HEK293 (cell line): Measurements from ENCODE around the gene ATP5F1D.

Experiments used
- BCL11A ChIP-seq: fragments of 450-650 bp; formaldehyde crosslinking; IDR thresholded peaks from 2 replicates; pipeline ENCODE4 v1.5.1; 2016; ENCODE audit warnings: low read depth, missing biosample characterization, missing genetic modification characterization
- BCL11B ChIP-seq: fragments of 450-650 bp; formaldehyde crosslinking; IDR thresholded peaks from 2 replicates; pipeline ENCODE4 v1.5.1; 2016; ENCODE audit warnings: low read depth, missing biosample characterization, missing genetic modification characterization
- GLI4 ChIP-seq: fragments of 450-650 bp; formaldehyde crosslinking; IDR thresholded peaks from 2 replicates; pipeline ENCODE4 v1.5.1; 2016; ENCODE audit warnings: missing biosample characterization, missing genetic modification characterization
- GLIS2 ChIP-seq: fragments of 450-650 bp; formaldehyde crosslinking; IDR thresholded peaks from 2 replicates; pipeline ENCODE4 v1.5.1; 2016; ENCODE audit warnings: missing biosample characterization, missing genetic modification characterization
- KLF10 ChIP-seq: fragments of 450-650 bp; IDR thresholded peaks from 2 replicates; pipeline ENCODE4 v1.5.1; 2018; ENCODE audit warnings: missing biosample characterization, mild to moderate bottlenecking, missing genetic modification characterization
- KLF16 ChIP-seq: fragments of 450-650 bp; formaldehyde crosslinking; IDR thresholded peaks from 2 replicates; pipeline ENCODE4 v1.5.1; 2017; ENCODE audit warnings: missing biosample characterization, missing genetic modification characterization
- MZF1 ChIP-seq: fragments of 450-650 bp; formaldehyde crosslinking; IDR thresholded peaks from 2 replicates; pipeline ENCODE4 v1.5.1; 2017; ENCODE audit warnings: missing biosample characterization, missing genetic modification characterization, borderline replicate concordance
- OVOL3 ChIP-seq: fragments of 450-650 bp; formaldehyde crosslinking; IDR thresholded peaks from 2 replicates; pipeline ENCODE4 v1.5.1; 2016; ENCODE audit warnings: missing biosample characterization, missing genetic modification characterization
- REPIN1 ChIP-seq: fragments of 450-650 bp; formaldehyde crosslinking; IDR thresholded peaks from 2 replicates; pipeline ENCODE4 v1.5.1; 2017; ENCODE audit warnings: missing biosample characterization, missing genetic modification characterization, low read depth
- SALL2 ChIP-seq: fragments of 450-650 bp; formaldehyde crosslinking; IDR thresholded peaks from 2 replicates; pipeline ENCODE4 v1.5.0; 2017; ENCODE audit warnings: missing biosample characterization, mild to moderate bottlenecking, missing genetic modification characterization, borderline replicate concordance
- SETDB1 ChIP-seq: IDR thresholded peaks from one replicate; pipeline ENCODE4 v1.6.1; 2017; ENCODE audit warnings: mild to moderate bottlenecking, low read length, moderate library complexity, mixed read lengths; ENCODE audit not compliant: insufficient read length
- YY1 ChIP-seq: fragments of 450-650 bp; formaldehyde crosslinking; IDR thresholded peaks from 2 replicates; pipeline ENCODE4 v1.5.1; 2018; ENCODE audit warnings: missing biosample characterization, missing genetic modification characterization
- YY2 ChIP-seq: fragments of 450-650 bp; formaldehyde crosslinking; IDR thresholded peaks from 2 replicates; pipeline ENCODE4 v1.5.1; 2016; ENCODE audit warnings: missing biosample characterization, missing genetic modification characterization
- ZBTB1 ChIP-seq: fragments of 450-650 bp; formaldehyde crosslinking; IDR thresholded peaks from 2 replicates; pipeline ENCODE4 v1.5.1; 2016; ENCODE audit warnings: missing biosample characterization, missing genetic modification characterization
- ZNF121 ChIP-seq: fragments of 450-650 bp; formaldehyde crosslinking; IDR thresholded peaks from 2 replicates; pipeline ENCODE4 v1.5.1; 2016; ENCODE audit warnings: missing biosample characterization, missing genetic modification characterization
- ZNF223 ChIP-seq: fragments of 450-650 bp; formaldehyde crosslinking; IDR thresholded peaks from 2 replicates; pipeline ENCODE4 v1.5.1; 2016; ENCODE audit warnings: missing biosample characterization, missing genetic modification characterization
- ZNF24 ChIP-seq: fragments of 450-650 bp; formaldehyde crosslinking; IDR thresholded peaks from 2 replicates; pipeline ENCODE4 v1.5.1; 2016; ENCODE audit warnings: missing biosample characterization, missing genetic modification characterization
- ZNF335 ChIP-seq: fragments of 450-650 bp; formaldehyde crosslinking; conservative IDR thresholded peaks from 2 replicates; pipeline ENCODE4 v1.5.1; 2016; ENCODE audit warnings: missing biosample characterization, missing genetic modification characterization
- ZNF394 ChIP-seq: fragments of 450-650 bp; formaldehyde crosslinking; IDR thresholded peaks from 2 replicates; pipeline ENCODE4 v1.5.1; 2016; ENCODE audit warnings: missing biosample characterization, missing genetic modification characterization, mild to moderate bottlenecking, moderate library complexity, borderline replicate concordance
- ZNF404 ChIP-seq: fragments of 450-650 bp; formaldehyde crosslinking; IDR thresholded peaks from 2 replicates; pipeline ENCODE4 v1.5.1; 2017; ENCODE audit warnings: missing biosample characterization, missing genetic modification characterization
- ZNF423 ChIP-seq: fragments of 450-650 bp; formaldehyde crosslinking; IDR thresholded peaks from 2 replicates; pipeline ENCODE4 v1.5.1; 2016; ENCODE audit warnings: missing biosample characterization, missing genetic modification characterization
- ZNF521 ChIP-seq: fragments of 450-650 bp; formaldehyde crosslinking; IDR thresholded peaks from 2 replicates; pipeline ENCODE4 v1.5.1; 2017; ENCODE audit warnings: missing biosample characterization, mild to moderate bottlenecking, missing genetic modification characterization
- ZNF600 ChIP-seq: fragments of 450-650 bp; formaldehyde crosslinking; IDR thresholded peaks from 2 replicates; pipeline ENCODE4 v1.5.1; 2016; ENCODE audit warnings: missing biosample characterization, missing genetic modification characterization
- ZNF76 ChIP-seq: fragments of 450-650 bp; formaldehyde crosslinking; IDR thresholded peaks from 2 replicates; pipeline ENCODE4; 2016; ENCODE audit warnings: low read depth, missing biosample characterization, missing genetic modification characterization, borderline replicate concordance
- ZNF768 ChIP-seq: fragments of 450-650 bp; formaldehyde crosslinking; IDR thresholded peaks from 2 replicates; pipeline ENCODE4 v1.5.1; 2018; ENCODE audit warnings: missing biosample characterization, mild to moderate bottlenecking, missing genetic modification characterization
- ZSCAN30 ChIP-seq: fragments of 450-650 bp; IDR thresholded peaks from 2 replicates; pipeline ENCODE4 v1.5.1; 2018; ENCODE audit warnings: missing biosample characterization, mild to moderate bottlenecking, missing genetic modification characterization, moderate library complexity
- TF ChIP-seq, protein P1 (sequence below): fragments of 450-650 bp; formaldehyde crosslinking; IDR thresholded peaks from 2 replicates; pipeline ENCODE4 v1.5.1; 2016; ENCODE audit warnings: missing biosample characterization, missing genetic modification characterization
- TF ChIP-seq, protein P2 (sequence below): fragments of 450-650 bp; formaldehyde crosslinking; IDR thresholded peaks from 2 replicates; pipeline ENCODE4 v1.5.1; 2017; ENCODE audit warnings: missing biosample characterization, missing genetic modification characterization
- TF ChIP-seq, protein P3 (sequence below): fragments of 450-650 bp; formaldehyde crosslinking; IDR thresholded peaks from 2 replicates; pipeline ENCODE4 v1.5.1; 2016; ENCODE audit warnings: missing biosample characterization, missing genetic modification characterization, low read depth
- TF ChIP-seq, protein P4 (sequence below): fragments of 450-650 bp; formaldehyde crosslinking; IDR thresholded peaks from 2 replicates; pipeline ENCODE4 v1.5.1; 2016; ENCODE audit warnings: missing biosample characterization, missing genetic modification characterization, low read depth
- TF ChIP-seq, protein P5 (sequence below): fragments of 450-650 bp; formaldehyde crosslinking; IDR thresholded peaks from 2 replicates; pipeline ENCODE4 v1.5.1; 2016; ENCODE audit warnings: missing biosample characterization, missing genetic modification characterization
- TF ChIP-seq, protein P6 (sequence below): fragments of 450-650 bp; formaldehyde crosslinking; IDR thresholded peaks from 2 replicates; pipeline ENCODE4 v1.5.1; 2016; ENCODE audit warnings: missing biosample characterization, missing genetic modification characterization

Gene ATP5F1D

DNA sequence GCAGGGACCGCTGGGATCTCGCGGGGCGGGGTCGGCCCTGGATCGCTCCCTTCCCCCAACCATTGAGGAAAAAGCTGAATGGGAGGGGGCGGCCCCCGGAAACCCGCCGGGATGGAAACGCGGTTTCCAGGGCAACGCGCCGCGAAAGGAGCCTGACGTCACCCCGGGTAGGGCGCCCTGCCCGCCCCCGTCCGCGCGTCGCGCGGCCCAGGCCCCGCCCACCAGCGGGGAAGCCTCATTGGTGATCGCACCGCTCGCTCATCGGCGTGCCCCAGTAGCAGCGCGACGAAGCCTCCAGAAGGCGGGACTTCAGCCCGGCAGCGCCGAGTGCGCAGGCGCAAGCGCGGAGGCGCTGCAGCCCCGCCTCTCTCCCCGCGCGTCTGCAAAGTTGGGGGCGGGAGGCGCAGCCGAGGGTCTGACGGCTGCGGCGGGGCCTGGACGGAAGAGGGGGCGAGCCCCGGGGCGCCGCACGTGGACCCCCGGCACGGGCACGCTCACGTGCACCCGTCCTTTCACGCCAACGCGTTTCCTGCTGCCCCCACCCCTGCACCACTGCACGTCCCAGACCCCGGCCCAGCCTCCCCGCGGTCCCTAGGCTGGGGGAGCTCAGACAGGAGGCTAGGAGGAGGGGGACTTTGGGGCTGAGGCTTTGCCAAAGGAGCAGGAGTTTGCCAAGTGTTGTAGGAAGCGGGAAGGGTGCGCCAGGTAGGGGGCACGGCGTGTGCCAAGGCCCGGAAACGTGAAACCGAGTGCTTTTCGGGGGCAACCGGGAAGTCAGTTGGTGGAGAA, 19.4 kb downstream of the ATP5F1D start (continued):
- TF ChIP-seq, protein P1, sequence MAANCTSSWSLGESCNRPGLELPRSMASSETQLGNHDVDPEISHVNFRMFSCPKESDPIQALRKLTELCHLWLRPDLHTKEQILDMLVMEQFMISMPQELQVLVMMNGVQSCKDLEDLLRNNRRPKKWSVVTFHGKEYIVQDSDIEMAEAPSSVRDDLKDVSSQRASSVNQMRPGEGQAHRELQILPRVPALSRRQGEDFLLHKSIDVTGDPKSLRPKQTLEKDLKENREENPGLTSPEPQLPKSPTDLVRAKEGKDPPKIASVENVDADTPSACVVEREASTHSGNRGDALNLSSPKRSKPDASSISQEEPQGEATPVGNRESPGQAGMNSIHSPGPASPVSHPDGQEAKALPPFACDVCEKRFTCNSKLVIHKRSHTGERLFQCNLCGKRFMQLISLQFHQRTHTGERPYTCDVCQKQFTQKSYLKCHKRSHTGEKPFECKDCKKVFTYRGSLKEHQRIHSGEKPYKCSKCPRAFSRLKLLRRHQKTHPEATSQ (tag by site-specific recombination), result peak; percentile 31; the same call in 1 of the 2 replicates
- no peak for TF ChIP-seq ZNF223 (tag by site-specific recombination)
- no peak for TF ChIP-seq OVOL3 (tag by site-specific recombination)
- no peak for TF ChIP-seq ZNF24 (tag by site-specific recombination)
- no peak for TF ChIP-seq REPIN1 (tag by site-specific recombination)
- no peak for TF ChIP-seq ZNF394
- no peak for TF ChIP-seq BCL11A (tag by site-specific recombination)
- TF ChIP-seq, protein P2, sequence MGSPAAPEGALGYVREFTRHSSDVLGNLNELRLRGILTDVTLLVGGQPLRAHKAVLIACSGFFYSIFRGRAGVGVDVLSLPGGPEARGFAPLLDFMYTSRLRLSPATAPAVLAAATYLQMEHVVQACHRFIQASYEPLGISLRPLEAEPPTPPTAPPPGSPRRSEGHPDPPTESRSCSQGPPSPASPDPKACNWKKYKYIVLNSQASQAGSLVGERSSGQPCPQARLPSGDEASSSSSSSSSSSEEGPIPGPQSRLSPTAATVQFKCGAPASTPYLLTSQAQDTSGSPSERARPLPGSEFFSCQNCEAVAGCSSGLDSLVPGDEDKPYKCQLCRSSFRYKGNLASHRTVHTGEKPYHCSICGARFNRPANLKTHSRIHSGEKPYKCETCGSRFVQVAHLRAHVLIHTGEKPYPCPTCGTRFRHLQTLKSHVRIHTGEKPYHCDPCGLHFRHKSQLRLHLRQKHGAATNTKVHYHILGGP, result no peak
- no peak for TF ChIP-seq BCL11B
- TF ChIP-seq ZNF423 (tag by site-specific recombination), result no peak
- no peak for TF ChIP-seq YY1
- no peak for TF ChIP-seq ZNF521
- no peak for TF ChIP-seq KLF16 (tag by site-specific recombination)
- TF ChIP-seq ZNF335 (tag by site-specific recombination), result peak; percentile 65
- no peak for TF ChIP-seq ZNF600
- TF ChIP-seq ZBTB1 (tag by site-specific recombination), result no peak
- TF ChIP-seq GLI4, result no peak
- TF ChIP-seq KLF10, result peak; percentile 93
- no peak for TF ChIP-seq MZF1
- TF ChIP-seq ZNF121 (tag by site-specific recombination), result no peak
- TF ChIP-seq, protein P3, sequence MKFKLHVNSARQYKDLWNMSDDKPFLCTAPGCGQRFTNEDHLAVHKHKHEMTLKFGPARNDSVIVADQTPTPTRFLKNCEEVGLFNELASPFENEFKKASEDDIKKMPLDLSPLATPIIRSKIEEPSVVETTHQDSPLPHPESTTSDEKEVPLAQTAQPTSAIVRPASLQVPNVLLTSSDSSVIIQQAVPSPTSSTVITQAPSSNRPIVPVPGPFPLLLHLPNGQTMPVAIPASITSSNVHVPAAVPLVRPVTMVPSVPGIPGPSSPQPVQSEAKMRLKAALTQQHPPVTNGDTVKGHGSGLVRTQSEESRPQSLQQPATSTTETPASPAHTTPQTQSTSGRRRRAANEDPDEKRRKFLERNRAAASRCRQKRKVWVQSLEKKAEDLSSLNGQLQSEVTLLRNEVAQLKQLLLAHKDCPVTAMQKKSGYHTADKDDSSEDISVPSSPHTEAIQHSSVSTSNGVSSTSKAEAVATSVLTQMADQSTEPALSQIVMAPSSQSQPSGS (tag by site-specific recombination), result peak; percentile 96
- TF ChIP-seq ZSCAN30 (tag by site-specific recombination), result no peak
- TF ChIP-seq SALL2 (tag by site-specific recombination), result no peak
- TF ChIP-seq GLIS2 (tag by site-specific recombination), result peak; percentile 85
- TF ChIP-seq ZNF404 (tag by site-specific recombination), result no peak
- TF ChIP-seq, protein P4, sequence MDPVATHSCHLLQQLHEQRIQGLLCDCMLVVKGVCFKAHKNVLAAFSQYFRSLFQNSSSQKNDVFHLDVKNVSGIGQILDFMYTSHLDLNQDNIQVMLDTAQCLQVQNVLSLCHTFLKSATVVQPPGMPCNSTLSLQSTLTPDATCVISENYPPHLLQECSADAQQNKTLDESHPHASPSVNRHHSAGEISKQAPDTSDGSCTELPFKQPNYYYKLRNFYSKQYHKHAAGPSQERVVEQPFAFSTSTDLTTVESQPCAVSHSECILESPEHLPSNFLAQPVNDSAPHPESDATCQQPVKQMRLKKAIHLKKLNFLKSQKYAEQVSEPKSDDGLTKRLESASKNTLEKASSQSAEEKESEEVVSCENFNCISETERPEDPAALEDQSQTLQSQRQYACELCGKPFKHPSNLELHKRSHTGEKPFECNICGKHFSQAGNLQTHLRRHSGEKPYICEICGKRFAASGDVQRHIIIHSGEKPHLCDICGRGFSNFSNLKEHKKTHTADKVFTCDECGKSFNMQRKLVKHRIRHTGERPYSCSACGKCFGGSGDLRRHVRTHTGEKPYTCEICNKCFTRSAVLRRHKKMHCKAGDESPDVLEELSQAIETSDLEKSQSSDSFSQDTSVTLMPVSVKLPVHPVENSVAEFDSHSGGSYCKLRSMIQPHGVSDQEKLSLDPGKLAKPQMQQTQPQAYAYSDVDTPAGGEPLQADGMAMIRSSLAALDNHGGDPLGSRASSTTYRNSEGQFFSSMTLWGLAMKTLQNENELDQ, result no peak
- TF ChIP-seq, protein P5, sequence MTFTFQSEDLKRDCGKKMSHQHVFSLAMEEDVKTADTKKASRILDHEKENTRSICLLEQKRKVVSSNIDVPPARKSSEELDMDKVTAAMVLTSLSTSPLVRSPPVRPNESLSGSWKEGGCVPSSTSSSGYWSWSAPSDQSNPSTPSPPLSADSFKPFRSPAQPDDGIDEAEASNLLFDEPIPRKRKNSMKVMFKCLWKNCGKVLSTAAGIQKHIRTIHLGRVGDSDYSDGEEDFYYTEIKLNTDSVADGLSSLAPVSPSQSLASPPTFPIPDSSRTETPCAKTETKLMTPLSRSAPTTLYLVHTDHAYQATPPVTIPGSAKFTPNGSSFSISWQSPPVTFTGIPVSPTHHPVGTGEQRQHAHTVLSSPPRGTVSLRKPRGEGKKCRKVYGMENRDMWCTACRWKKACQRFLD (tag by site-specific recombination), result no peak
- TF ChIP-seq, protein P6, sequence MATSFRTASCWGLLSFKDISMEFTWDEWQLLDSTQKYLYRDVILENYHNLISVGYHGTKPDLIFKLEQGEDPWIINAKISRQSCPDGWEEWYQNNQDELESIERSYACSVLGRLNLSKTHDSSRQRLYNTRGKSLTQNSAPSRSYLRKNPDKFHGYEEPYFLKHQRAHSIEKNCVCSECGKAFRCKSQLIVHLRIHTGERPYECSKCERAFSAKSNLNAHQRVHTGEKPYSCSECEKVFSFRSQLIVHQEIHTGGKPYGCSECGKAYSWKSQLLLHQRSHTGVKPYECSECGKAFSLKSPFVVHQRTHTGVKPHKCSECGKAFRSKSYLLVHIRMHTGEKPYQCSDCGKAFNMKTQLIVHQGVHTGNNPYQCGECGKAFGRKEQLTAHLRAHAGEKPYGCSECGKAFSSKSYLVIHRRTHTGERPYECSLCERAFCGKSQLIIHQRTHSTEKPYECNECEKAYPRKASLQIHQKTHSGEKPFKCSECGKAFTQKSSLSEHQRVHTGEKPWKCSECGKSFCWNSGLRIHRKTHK, result no peak
- TF ChIP-seq SETDB1, result no peak
- TF ChIP-seq ZNF76, result 0 out of 2 replicates have a peak, but pooled peaks have one; percentile 17
- 0 out of 2 replicates have a peak, but pooled peaks have one; percentile 19 for TF ChIP-seq YY2 (tag by site-specific recombination)
- no peak for TF ChIP-seq ZNF768 (tag by site-specific recombination)
